GM19043 (cell line): Measurements from ENCODE around the gene SPATS1.
"Not testable (repeated sequence)": the region's sequence is repeated elsewhere in the genome, so short reads cannot be mapped to it uniquely, and the experiment has no call there.

Experiments used
- ATAC-seq: cut with Tn5 transposase; IDR thresholded peaks from one replicate; pipeline ENCODE4 v1.9.1; 2021; ENCODE audit warnings: low read depth; ENCODE audit not compliant: unreplicated experiment

SPATS1 gene

GRCh38 chr6:44310241-44310640 is 32.2 kb upstream of the SPATS1 start:
- no peak for ATAC-seq

DNA sequence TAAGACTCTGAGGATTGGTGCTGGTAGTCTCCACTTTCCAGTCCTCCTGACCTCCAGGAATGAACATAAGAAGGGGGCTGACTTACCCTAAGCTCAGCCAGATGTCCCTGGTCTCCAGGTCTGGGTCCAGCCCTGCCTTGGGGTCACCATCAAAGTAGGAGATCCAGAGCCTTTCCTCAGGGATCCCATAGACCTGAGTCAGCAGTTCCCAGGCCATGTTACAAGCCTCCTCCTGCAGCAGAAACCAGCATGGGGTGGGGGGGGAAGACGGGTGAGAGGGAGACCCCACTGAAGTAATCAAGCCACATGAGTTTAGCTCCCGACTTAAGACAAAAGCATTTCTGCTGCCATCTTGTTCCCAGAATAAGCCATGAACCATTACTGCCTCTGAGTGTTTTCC is 31.1 kb upstream of the SPATS1 start:
- ATAC-seq, result no peak

GRCh38 chr6:44311767-44312166 is 30.7 kb upstream of the SPATS1 start:
- no peak for ATAC-seq

- ATAC-seq, result peak; percentile 93
Measured at GRCh38 chr6:44312901-44313788, 29.3 kb upstream of the SPATS1 start, which contains the start of gene AARS2. Gene AARS2, minus strand, starts transcription at chr6:44313347. Its CDS starts 24 bp downstream, at chr6:44313323.

DNA sequence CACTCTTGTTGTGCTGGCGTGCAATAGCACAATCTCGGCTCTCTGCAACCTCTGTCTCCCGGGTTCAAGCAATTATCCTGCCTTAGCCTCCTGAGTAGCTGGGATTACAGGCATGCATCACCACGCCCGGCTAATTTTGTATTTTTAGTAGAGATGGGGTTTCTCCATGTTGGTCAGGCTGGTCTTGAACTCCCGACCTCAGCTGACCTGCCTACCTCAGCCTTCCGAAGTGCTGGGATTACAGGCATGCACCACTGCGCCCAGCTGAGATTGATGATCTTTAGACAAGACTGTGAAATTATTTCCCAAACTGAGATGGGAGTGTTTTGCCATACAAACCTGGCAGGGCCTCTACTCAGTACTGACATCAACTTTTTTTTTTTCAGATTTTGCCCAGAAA is 27.8 kb upstream of the SPATS1 start:
- ATAC-seq, result not testable (repeated sequence)

DNA sequence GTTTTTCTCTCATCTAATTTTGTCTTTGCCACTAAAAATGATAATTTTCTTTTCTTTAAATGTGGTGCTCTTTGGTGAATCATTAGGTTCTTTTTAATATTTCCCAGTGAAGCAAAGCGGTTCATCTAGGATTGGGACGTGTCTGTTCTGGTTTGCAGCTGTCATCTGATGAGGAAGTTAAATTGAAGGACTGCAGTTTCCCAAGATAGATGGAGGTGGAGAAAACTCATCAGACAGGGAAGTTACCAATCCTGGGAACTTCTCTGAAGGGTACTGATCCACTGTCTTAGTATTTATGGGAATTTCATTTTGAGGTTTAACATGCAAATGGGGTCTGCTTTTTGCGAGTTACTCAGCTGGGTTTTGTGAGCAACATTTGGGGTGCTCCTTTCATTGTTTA is 26.9 kb upstream of the SPATS1 start:
- no peak for ATAC-seq

GRCh38 chr6:44315951-44316350 is 26.5 kb upstream of the SPATS1 start:
- no peak for ATAC-seq

DNA sequence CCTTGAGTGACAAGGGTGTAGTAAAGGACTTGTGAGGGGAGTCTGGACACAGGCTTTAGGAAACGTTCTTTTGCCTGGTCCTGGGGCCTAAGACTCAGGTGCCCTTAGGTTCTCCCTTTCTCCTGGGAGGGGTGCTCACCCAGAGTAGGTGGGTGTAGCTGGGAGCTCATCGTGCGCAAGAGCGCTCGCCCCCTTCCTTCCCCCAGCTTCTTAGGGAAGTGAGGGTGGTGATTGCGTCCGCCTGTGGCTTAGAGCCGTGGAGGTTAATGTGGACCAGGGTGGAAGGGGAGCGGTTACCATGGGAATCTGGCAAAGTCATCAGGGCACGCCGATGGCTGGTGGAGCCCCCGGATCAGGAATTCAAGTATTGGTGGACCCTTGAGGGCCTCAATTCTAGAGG is 26.0 kb upstream of the SPATS1 start:
- ATAC-seq, result no peak

DNA sequence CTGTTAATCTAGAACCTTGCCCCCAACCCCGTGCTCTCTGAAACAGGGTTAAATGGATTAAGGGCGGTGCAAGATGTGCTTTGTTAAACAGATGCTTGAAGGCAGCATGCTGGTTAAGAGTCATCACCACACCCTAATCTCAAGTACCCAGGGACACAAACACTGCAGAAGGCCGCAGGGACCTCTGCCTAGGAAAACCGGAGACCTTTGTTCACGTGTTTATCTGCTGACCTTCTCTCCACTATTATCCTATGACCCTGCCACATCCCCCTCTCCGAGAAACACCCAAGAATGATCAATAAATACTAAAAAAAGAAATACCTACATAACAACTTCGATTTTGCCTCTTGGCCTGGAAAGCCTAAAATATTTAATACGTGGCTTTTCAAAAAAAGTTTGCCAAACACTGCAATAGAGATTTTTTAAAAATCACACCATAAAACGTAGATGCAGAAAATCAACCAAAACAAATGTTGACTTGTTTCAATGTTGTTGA is 25.3 kb upstream of the SPATS1 start:
- ATAC-seq, result not testable (repeated sequence)

DNA sequence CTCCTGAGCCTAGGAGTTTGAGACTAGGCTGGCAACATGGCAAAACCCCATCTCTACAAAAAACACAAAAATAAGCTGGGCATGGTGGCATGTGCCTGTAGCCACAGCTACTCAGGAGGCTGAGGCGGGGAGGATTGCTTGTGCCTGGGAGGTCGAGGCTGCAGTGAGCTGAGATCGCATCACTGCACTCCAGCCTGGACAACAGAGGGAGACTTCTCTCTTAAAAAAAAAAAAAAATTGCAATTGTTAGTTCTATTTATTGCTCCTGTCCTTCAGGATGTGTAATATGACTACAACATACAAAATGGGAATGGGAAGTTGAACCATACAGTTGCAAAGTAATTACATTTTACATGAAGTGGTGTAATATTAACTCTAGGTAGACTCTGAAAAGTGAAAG is 21.2 kb upstream of the SPATS1 start:
- no peak for ATAC-seq

DNA sequence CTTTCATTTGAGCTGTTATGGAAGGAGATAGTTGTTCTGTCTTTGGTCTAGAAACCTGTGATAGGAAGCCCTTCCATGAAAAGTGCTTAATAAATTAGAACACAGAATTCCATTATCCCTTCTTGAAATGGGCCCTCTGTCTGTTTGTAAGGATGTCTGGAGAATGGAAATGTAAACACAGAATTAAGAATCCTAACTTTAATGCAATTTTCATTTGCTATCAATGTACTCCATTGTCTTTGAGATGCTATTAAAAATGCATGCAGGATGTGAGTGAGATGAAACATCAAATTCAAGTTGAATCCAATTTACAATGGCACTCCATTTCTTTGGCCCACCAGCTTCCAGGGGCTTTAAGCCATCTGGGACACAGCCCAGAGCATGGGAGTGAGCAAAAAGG is 15.4 kb upstream of the SPATS1 start:
- no peak for ATAC-seq

DNA sequence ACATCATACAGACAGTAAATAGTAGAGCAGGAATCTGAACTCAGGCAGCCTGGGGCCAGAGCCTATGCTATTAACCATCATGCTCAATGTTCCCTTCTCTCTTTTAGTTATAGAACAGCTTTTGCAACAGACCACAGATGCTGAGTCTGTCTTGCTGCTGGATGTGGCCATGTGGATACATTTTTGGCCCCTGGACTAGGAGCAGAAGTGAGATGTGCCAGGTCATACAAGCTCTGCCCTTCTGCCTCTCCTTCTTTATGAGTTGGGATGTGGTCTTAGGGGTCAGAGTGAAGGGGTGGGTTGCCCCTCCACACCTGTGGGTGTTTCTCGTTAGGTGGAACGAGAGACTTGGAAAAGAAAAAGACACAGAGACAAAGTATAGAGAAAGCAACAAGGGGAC is 14.7 kb upstream of the SPATS1 start:
- no peak for ATAC-seq

GRCh38 chr6:44328203-44328602 is 14.2 kb upstream of the SPATS1 start:
- not testable (repeated sequence) for ATAC-seq

- ATAC-seq, result no peak
Measured at GRCh38 chr6:44329858-44330257, 12.6 kb upstream of the SPATS1 start.

DNA sequence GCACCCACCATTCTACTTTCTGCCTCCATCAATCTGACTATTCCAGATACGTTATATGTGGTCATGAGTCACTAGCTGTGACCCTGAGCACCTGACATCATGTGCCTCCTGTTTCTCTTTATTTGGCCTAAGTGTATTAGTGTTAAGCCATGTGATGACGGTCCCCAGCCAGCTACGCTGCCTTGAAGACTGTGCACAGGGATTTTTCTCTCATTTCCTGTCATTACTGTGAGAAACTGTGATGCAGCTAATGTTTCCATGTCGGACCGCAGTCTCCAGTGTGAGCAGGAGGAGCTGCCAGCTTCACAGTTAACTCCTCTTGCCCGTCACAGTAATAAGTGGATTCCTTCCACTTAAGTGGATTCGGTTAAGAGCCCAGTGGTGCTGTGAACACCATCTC is 9.9 kb upstream of the SPATS1 start:
- ATAC-seq, result no peak

DNA sequence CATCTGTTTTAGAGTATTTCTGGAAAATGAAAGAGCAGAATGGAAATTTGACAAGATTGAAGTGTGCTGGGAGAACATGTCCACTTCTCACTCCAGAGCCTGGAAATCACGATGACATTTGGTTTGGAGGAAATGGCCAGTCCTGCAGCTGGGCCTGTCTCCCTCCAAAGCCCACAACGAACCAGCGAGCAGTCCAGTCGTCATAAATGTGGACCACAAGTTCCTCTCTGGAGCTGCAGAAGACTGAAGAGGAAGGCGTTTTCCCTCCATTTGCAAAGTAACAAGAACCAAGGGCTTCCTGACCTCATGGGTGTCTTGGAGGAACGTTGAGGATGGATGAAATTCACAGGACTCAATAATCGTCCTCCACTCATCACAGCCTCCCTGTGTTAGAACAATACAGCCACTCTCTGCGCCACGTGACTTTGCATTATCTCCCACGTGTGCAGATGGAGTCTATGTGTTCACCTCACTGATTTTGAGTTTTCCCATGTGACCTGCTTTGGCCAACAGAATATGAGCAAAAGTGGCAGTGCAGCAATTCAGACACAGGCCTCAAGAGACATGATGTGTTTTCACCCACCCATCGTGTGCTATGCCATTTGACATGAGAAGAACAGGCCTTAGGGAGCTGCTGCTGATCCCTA is 9.1 kb upstream of the SPATS1 start:
- no peak for ATAC-seq

DNA sequence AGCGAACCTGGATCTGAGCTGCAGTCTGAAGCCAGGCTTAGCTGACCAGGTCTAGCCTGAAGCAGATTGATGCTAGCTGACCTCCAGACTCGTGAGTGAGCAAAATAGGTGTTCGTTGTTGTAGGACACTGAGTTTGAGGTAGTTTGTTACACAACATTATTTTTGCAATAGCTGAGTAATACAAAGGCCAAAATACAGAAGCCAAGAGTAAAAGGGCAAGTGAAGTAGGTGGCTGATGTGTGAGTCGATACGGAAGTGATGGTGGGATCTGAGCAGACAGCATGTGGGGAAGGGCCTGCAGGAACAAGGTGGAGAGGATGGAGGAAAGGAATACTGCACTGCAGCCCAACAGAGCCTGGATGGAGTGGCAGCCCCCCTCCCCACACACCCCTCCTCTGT is 8.5 kb upstream of the SPATS1 start:
- ATAC-seq, result no peak

- no peak for ATAC-seq
Measured at GRCh38 chr6:44335631-44336030, 6.8 kb upstream of the SPATS1 start.

DNA sequence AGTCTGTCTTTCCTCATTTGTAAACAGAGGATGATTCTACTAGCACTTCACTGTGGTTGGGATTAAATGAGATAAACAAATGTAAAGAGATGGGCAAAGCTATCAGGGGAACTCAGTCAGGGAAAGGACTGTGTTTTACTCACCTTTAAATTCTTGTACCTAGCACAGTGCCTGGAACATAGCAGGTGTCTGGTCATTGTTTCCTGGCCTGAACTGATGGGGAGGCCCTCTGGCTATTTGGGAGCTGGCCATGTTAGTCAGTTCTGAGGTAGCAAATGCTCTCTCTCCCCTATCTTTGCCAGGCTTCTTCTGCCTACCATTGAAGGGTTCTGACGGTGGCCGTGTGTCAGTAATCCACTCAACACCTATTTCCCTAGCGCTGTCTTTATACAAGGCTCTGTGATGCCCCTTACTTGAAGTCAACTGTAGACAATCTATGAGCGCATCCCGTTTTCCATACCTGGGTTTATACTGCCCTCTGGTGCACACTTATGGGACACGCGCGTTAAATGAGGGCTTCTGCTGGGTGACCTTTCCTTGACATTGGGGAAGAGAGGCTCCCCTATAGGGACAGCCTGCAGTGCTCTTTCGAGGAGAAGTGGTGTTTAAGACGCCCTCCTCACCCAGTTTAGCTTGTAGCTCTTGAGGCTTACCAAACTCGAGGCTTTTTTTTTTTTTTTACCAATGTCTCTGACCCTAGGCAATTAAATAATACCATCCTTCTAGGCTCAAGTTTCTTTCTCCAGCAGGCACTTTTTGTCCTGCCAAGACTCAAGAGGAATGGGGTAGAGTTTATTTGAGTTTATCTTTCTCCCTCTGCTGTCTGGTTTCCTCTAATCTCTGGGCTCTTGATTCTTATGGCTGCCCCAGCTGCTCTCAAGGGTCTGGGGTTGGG is 4.0 kb upstream of the SPATS1 start:
- ATAC-seq, result peak; percentile 51

DNA sequence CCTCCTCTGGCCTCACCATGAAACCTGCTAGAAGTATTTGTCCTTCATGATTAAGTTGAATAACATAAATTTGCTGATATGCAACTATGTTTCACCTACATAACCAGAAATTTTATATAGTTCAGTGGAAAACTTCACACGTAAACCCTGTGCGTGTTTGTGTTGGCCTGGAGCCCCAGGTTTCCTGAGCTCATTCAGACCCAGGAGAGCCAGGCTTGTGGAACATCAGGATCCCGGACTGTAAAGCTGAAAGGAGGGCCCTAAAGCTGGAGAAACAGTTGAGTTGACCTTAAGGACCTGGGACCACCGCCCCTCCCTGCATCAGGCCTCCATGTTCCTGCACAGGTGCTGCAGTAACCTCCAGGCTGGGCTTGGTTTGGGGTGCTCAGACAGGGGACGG is 3.1 kb upstream of the SPATS1 start:
- ATAC-seq, result no peak
